ENCODE data around the gene NKX1-2.

The NKX1-2 gene

DNA sequence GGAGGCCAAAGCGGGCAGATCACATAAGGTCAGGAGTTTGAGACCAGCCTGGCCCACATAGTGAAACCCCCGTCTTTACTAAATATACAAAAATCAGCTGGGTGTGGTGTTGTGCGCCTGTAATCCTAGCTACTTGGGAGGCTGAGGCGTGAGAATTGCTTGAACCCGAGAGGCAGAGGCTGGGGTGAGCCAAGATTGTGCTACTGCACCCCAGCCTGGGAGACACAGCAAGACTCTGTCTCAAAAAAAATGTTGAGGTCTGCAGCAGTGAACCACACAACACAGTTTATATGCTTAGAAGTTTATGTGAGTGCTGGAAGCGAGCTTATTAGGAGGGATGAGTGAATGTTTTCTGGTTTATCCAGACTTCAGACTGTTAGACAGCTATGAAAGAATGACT, 22.2 kb upstream of the NKX1-2 start:
- DNase-seq (ENCODE audit: low read depth in 1 of 2, low spot score in 1 of 2): no peak
- H3K27ac ChIP-seq (replicated peaks): no peak overlapping the region
- no peaks in the 10 kb centered on the region for H3K27me3 ChIP-seq (ENCODE audit: insufficient read depth, poor library complexity, severe bottlenecking)
- H3K4me3 ChIP-seq (replicated peaks; ENCODE audit: insufficient read depth, low read length): no peak overlapping the region
- TF ChIP-seq, protein P1, sequence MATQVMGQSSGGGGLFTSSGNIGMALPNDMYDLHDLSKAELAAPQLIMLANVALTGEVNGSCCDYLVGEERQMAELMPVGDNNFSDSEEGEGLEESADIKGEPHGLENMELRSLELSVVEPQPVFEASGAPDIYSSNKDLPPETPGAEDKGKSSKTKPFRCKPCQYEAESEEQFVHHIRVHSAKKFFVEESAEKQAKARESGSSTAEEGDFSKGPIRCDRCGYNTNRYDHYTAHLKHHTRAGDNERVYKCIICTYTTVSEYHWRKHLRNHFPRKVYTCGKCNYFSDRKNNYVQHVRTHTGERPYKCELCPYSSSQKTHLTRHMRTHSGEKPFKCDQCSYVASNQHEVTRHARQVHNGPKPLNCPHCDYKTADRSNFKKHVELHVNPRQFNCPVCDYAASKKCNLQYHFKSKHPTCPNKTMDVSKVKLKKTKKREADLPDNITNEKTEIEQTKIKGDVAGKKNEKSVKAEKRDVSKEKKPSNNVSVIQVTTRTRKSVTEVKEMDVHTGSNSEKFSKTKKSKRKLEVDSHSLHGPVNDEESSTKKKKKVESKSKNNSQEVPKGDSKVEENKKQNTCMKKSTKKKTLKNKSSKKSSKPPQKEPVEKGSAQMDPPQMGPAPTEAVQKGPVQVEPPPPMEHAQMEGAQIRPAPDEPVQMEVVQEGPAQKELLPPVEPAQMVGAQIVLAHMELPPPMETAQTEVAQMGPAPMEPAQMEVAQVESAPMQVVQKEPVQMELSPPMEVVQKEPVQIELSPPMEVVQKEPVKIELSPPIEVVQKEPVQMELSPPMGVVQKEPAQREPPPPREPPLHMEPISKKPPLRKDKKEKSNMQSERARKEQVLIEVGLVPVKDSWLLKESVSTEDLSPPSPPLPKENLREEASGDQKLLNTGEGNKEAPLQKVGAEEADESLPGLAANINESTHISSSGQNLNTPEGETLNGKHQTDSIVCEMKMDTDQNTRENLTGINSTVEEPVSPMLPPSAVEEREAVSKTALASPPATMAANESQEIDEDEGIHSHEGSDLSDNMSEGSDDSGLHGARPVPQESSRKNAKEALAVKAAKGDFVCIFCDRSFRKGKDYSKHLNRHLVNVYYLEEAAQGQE (IDR thresholded peaks at IDR 0.05; ENCODE audit: insufficient replicate concordance, low read depth): no peak
- TF ChIP-seq SPI1 (IDR thresholded peaks at IDR 0.05; ENCODE audit: borderline replicate concordance, low read depth) (no peak), POLR2AphosphoS5 (IDR thresholded peaks at IDR 0.05; ENCODE audit: low read depth) (no peak)
- TF ChIP-seq, protein P2, sequence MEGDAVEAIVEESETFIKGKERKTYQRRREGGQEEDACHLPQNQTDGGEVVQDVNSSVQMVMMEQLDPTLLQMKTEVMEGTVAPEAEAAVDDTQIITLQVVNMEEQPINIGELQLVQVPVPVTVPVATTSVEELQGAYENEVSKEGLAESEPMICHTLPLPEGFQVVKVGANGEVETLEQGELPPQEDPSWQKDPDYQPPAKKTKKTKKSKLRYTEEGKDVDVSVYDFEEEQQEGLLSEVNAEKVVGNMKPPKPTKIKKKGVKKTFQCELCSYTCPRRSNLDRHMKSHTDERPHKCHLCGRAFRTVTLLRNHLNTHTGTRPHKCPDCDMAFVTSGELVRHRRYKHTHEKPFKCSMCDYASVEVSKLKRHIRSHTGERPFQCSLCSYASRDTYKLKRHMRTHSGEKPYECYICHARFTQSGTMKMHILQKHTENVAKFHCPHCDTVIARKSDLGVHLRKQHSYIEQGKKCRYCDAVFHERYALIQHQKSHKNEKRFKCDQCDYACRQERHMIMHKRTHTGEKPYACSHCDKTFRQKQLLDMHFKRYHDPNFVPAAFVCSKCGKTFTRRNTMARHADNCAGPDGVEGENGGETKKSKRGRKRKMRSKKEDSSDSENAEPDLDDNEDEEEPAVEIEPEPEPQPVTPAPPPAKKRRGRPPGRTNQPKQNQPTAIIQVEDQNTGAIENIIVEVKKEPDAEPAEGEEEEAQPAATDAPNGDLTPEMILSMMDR (IDR thresholded peaks at IDR 0.05; ENCODE audit: insufficient read depth, low read length): no peak

DNA sequence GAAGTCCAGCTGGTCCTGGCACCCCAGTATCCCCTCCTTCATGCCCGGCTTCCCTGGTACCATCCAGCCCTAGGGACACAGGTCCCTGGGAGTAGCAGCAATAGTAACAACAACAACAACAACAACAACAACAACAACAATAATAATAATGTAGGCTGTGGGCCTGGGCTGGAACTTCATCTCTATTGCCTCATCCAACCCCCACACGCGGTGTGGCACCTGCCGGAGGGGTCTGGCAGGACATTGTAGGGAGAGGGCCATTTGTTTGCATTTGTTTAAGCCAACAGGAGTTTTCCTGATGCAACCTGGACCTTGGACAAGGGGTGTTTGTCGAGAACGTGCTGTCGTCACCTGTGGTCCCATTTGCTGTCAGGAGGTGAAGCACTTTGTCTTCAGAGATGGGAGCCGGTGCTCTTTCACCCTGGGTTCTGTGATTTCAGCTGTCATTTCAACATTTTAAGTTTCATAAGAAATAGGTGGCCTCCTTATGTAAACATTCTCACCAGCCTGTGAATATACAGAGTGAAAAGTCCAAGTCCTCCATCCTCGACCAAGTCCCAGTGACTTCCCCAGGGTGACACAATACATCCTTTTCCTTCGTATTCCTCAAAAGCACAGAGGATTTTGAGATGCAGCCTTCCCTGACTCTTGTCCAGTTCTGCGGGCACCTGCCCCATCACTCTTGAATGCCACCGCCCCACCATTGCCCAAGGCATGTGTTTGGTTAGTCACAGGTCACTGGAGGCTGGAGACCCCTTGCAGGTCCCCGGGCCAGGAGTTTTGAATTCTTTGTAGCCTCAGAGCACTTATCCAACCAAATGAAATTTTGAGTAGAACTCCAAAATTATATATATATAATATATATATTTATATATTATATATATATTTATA, 21.0 kb upstream of the NKX1-2 start:
- no peak for DNase-seq (ENCODE audit: low read depth in 1 of 2, low spot score in 1 of 2)
- no peaks in the 10 kb centered on the region for H3K27me3 ChIP-seq (ENCODE audit: insufficient read depth, poor library complexity, severe bottlenecking)
- no peak overlapping the region for H3K4me3 ChIP-seq (replicated peaks; ENCODE audit: insufficient read depth, low read length)
- no peak for TF ChIP-seq GABPA (IDR thresholded peaks at IDR 0.05; ENCODE audit: low read depth)
- no peak for TF ChIP-seq POLR2AphosphoS5 (IDR thresholded peaks at IDR 0.05; ENCODE audit: low read depth)
- TF ChIP-seq, protein P2 (IDR thresholded peaks at IDR 0.05; ENCODE audit: insufficient read depth, low read length): no peak
- TF ChIP-seq SPI1 (IDR thresholded peaks at IDR 0.05; ENCODE audit: borderline replicate concordance, low read depth): no peak
- TF ChIP-seq, protein P1 (IDR thresholded peaks at IDR 0.05; ENCODE audit: insufficient replicate concordance, low read depth): no peak
- no peak overlapping the region for H3K27ac ChIP-seq (replicated peaks)

DNA sequence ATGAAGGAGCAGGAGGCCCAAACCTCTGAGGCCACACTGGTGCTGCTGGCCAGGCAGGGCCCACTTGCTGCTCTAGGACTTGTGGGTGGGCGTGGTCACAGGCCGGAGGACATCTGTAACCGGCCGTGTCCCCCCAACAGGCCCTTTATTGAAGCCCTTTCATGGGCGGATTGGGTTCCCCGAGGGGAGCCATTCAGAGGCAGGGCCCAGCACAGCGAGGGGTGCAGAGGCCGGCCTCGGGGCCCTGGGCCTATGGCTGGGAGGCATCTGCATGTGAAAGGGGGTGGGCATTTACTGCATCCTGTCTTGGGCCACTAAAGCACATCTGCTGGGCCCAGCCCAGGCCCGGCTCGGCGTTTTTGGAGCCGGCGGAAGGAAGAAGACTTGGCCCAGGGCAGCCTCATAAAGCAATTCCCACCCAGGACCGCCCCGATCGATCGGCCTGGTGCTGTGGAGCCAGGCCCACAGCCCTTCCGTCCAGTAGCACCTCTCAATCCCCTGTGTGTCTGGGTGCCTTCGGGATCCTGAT, 20.2 kb upstream of the NKX1-2 start:
- H3K4me3 ChIP-seq (replicated peaks; ENCODE audit: insufficient read depth, low read length): no peak overlapping the region
- no peak for TF ChIP-seq SPI1 (IDR thresholded peaks at IDR 0.05; ENCODE audit: borderline replicate concordance, low read depth)
- TF ChIP-seq, protein P2 (IDR thresholded peaks at IDR 0.05; ENCODE audit: insufficient read depth, low read length): no peak
- no peaks in the 10 kb centered on the region for H3K27me3 ChIP-seq (ENCODE audit: insufficient read depth, poor library complexity, severe bottlenecking)
- no peak overlapping the region for H3K27ac ChIP-seq (replicated peaks)
- DNase-seq (ENCODE audit: low read depth in 1 of 2, low spot score in 1 of 2): no peak

All from HL-60 (cell line).